ENCODE results near the gene TMEM221.

- no peak for TF ChIP-seq POLR2A (IDR thresholded peaks at IDR 0.05)
- TF ChIP-seq CTCF (IDR thresholded peaks at IDR 0.05), result no peak
These were observed 11.6 kb downstream of the TMEM221 start for GRCh38 chr19:17436874-17437267.

Measured in heart left ventricle (tissue), 13 donors.